Body of pancreas (tissue), 4 donors: ENCODE measurements around the gene FABP7. TPM values are rescaled to one million over a fixed set of nuclear protein-coding genes. Genes with fewer than 3 reads are reported as not detected.
"Not testable (repeated sequence)": the region's sequence is repeated elsewhere in the genome, so short reads cannot be mapped to it uniquely, and the experiment has no call there.

Source experiments
- ATAC-seq: fragments of 150-250 bp; one replicate; pipeline ENCODE4 v1.9.1; 2016
- DNase-seq, 4 donors: peaks; one replicate each; pipeline ENCODE4 v3.0.0-alpha.2; 2019
- H3K27ac ChIP-seq, 4 donors: fragments of 200-600 bp; sonication (generic); 1 replicate in 3 of 4; 2 replicates in 1 of 4; pipeline versions ENCODE4 v1.5.1 to v1.6.1; 2016 to 2019; ENCODE audit warnings: mild to moderate bottlenecking in 1 of 4, mixed read lengths in 1 of 4, moderate library complexity in 1 of 4
- H3K27me3 ChIP-seq, 2 donors: fragments of 200-600 bp; sonication (generic); one replicate each; pipeline ENCODE4 v1.6.0; 2016; ENCODE audit warnings: mild to moderate bottlenecking in 1 of 2
- H3K36me3 ChIP-seq, 2 donors: fragments of 200-600 bp; sonication (generic); replicated peaks in 1 of 2; 2 replicates each; pipeline ENCODE4 v1.5.1; 2016; ENCODE audit warnings: low read depth in 2 of 2; ENCODE audit not compliant: insufficient read depth in 1 of 2
- H3K4me1 ChIP-seq: fragments of 200-600 bp; sonication (generic); one replicate; pipeline ENCODE4 v1.6.0; 2016
- H3K4me3 ChIP-seq, 2 donors: fragments of 200-600 bp; sonication (generic); 1 replicate in 1 of 2; 2 replicates in 1 of 2; pipeline ENCODE4 v1.5.1; 2016 to 2019
- H3K9me3 ChIP-seq, 3 donors: fragments of 200-600 bp; sonication (generic); 1 replicate in 2 of 3; 2 replicates in 1 of 3; pipeline ENCODE4 v1.5.1; 2016
- POLR2A ChIP-seq, 3 donors: fragments of 450-650 bp; IDR thresholded peaks; one replicate each; pipeline ENCODE4 v1.6.1; 2016; ENCODE audit warnings: antibody characterized with exemption in 3 of 3, mild to moderate bottlenecking in 2 of 3
- WGBS, 2 donors: methylation state at CpG; one replicate each; pipeline ENCODE4 v1.1.5; 2017; 5-methylcytosine and 5-hydroxymethylcytosine counted together
- intact Hi-C: fragments of 100-400 bp; cut with DNase I; formaldehyde crosslinking; loops from one replicate; pipeline ENCODE4 v1.15.1; 2023
- total RNA-seq, 2 donors: library from RNA; depleted of rRNA; stranded (reverse); fragments of >200 nt; gene quantifications; one replicate each; pipeline ENCODE4 v1.1.0, GENCODE V29; 2016
- TF ChIP-seq, protein P1 (sequence below), 7 experiments: fragments of 450-650 bp in 4 of 7; fragments of 200-600 bp in 3 of 7; sonication (generic) in 3 of 7; IDR thresholded peaks; one replicate each; pipeline ENCODE4 v1.5.1; 2016 to 2019; ENCODE audit warnings: antibody characterized with exemption in 7 of 7

The FABP7 gene
- total RNA-seq, 2 donors from 2014 or later, result not detected

DNA sequence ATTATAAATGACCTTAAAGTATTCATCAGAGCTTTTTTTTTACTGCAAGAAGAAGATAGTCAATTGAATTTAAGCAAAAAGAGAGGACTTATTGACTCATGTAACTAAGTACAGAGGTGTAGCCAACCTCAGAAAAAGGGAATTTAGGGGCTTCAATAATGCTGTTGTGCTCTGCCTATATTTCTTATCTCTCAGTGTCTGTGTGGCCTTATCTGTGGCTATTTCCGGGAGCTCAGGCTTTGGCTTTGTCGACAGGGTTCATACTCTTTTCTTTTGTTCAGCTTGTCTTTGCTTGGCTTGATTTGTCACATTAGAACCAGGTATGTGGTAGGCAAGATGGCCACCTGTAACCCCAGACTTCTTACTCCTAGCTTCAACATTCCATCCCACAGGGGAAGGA, 38.6 kb upstream of the FABP7 start:
- ATAC-seq (no peak), DNase-seq (no peak)
- Histone ChIP-seq H3K36me3 (no peaks in the 10 kb centered on the region), H3K4me3 (no peak overlapping the region), H3K9me3 (no peaks in the 10 kb centered on the region), H3K27me3 (no peaks in the 10 kb centered on the region), H3K4me1 (no peaks in the 10 kb centered on the region), H3K27ac (no peak overlapping the region)
- intact Hi-C loops, result no loop called here
- 21 to 27% methylated on average over 2 of the region's 2 CpGs for WGBS, 2 donors
- no peak for TF ChIP-seq POLR2A (IDR thresholded peaks at IDR 0.05)
- TF ChIP-seq, protein P1, sequence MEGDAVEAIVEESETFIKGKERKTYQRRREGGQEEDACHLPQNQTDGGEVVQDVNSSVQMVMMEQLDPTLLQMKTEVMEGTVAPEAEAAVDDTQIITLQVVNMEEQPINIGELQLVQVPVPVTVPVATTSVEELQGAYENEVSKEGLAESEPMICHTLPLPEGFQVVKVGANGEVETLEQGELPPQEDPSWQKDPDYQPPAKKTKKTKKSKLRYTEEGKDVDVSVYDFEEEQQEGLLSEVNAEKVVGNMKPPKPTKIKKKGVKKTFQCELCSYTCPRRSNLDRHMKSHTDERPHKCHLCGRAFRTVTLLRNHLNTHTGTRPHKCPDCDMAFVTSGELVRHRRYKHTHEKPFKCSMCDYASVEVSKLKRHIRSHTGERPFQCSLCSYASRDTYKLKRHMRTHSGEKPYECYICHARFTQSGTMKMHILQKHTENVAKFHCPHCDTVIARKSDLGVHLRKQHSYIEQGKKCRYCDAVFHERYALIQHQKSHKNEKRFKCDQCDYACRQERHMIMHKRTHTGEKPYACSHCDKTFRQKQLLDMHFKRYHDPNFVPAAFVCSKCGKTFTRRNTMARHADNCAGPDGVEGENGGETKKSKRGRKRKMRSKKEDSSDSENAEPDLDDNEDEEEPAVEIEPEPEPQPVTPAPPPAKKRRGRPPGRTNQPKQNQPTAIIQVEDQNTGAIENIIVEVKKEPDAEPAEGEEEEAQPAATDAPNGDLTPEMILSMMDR (IDR thresholded peaks at IDR 0.05), result no peak

DNA sequence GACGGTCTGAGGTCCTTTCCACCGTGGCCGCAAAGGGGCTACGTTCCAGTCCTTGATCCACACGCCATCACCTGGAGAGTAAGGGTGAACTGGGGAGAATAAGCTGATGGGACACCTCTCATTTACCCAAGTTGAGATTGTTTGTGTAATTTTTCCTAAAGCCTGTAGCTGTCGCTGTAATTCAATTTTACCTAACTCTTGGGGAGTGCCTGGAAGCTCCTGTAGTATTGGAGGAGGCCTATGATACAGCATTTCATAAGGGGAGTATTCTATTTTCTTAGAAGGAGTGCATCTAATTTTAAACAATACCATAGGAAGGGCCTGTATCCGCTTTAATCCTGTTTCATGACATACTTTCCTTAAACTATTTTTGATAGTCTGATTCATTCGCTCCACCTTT, 35.3 kb upstream of the FABP7 start:
- H3K9me3 ChIP-seq, H3K4me3 ChIP-seq, H3K36me3 ChIP-seq, H3K4me1 ChIP-seq, H3K27me3 ChIP-seq, intact Hi-C loops, DNase-seq, ATAC-seq, H3K27ac ChIP-seq: not testable (repeated sequence)
- 23 to 25% methylated on average over 8 of the region's 8 CpGs for WGBS, 2 donors
- TF ChIP-seq, protein P1 (IDR thresholded peaks at IDR 0.05), result peak in 3 of 7 experiments; percentile 22 to 36 (median 30)

- H3K9me3 ChIP-seq, DNase-seq, H3K27ac ChIP-seq, H3K4me1 ChIP-seq, H3K36me3 ChIP-seq, ATAC-seq, H3K4me3 ChIP-seq, H3K27me3 ChIP-seq, intact Hi-C loops: not testable (repeated sequence)
- 77 to 79% methylated on average over 3 of the region's 3 CpGs for WGBS, 2 donors
Observed at GRCh38 chr6:122744856-122745255, 34.7 kb upstream of the FABP7 start.

DNA sequence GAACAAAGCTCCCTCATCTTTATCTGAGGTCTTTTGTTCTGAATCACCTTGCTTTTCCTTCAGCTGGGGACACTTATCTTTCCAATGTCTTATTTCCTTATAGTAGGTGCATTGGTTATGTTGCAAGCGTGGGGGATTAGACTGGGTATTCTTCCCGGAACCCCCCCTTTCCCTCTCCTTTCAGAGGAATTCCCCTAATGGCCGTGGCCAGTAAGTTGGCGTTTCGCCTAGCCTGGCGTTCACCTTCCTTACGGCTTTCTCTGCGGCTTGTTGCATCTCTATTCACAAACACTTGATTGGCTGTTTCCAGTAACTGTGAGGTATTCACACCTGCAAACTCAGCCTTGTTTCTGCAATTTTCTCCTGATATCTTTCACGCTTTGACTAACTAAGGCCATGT, 32.8 kb upstream of the FABP7 start:
- no peaks in the 10 kb centered on the region for H3K36me3 ChIP-seq
- intact Hi-C loops, result no loop called here
- H3K9me3 ChIP-seq, result no peaks in the 10 kb centered on the region
- TF ChIP-seq, protein P1 (IDR thresholded peaks at IDR 0.05), result no peak
- no peak for TF ChIP-seq POLR2A (IDR thresholded peaks at IDR 0.05)
- no peak overlapping the region for H3K27ac ChIP-seq
- 69 to 78% methylated on average over 9 of the region's 9 CpGs for WGBS, 2 donors
- H3K4me1 ChIP-seq, result no peaks in the 10 kb centered on the region
- ATAC-seq (no peak), DNase-seq (no peak)
- H3K27me3 ChIP-seq, result no peaks in the 10 kb centered on the region
- H3K4me3 ChIP-seq, result no peak overlapping the region

GRCh38 chr6:122747573-122747972, 31.9 kb upstream of the FABP7 start:
- H3K9me3 ChIP-seq, result no peaks in the 10 kb centered on the region
- ATAC-seq, result no peak
- TF ChIP-seq, protein P1 (IDR thresholded peaks at IDR 0.05), result no peak
- no peak for TF ChIP-seq POLR2A (IDR thresholded peaks at IDR 0.05)
- intact Hi-C loops, result no loop called here
- H3K4me1 ChIP-seq, result no peaks in the 10 kb centered on the region
- no peaks in the 10 kb centered on the region for H3K27me3 ChIP-seq
- H3K27ac ChIP-seq, result no peak overlapping the region
- no peak overlapping the region for H3K4me3 ChIP-seq
- 81 to 86% methylated on average over 10 of the region's 10 CpGs for WGBS, 2 donors
- H3K36me3 ChIP-seq, result no peaks in the 10 kb centered on the region
- DNase-seq, result no peak

- WGBS, 2 donors, result 64 to 72% methylated on average over 5 of the region's 5 CpGs
- intact Hi-C loops, ATAC-seq, H3K27me3 ChIP-seq, H3K4me3 ChIP-seq, H3K9me3 ChIP-seq, H3K27ac ChIP-seq, H3K36me3 ChIP-seq, H3K4me1 ChIP-seq, DNase-seq: not testable (repeated sequence)
Observed at GRCh38 chr6:122748945-122749344, 30.6 kb upstream of the FABP7 start.
